GM18519 (cell line): ENCODE measurements around the gene REEP1.
A peak's percentile ranks its signal among the peaks of the same experiment; 100 is the strongest.
"Not testable (repeated sequence)": the region's sequence is repeated elsewhere in the genome, so short reads cannot be mapped to it uniquely, and the experiment has no call there.

Experiments used
- ATAC-seq: cut with Tn5 transposase; IDR thresholded peaks from one replicate; pipeline ENCODE4 v1.9.1; 2021; ENCODE audit warnings: mild to moderate bottlenecking, moderate library complexity; ENCODE audit not compliant: unreplicated experiment, low FRiP score

The REEP1 gene

DNA sequence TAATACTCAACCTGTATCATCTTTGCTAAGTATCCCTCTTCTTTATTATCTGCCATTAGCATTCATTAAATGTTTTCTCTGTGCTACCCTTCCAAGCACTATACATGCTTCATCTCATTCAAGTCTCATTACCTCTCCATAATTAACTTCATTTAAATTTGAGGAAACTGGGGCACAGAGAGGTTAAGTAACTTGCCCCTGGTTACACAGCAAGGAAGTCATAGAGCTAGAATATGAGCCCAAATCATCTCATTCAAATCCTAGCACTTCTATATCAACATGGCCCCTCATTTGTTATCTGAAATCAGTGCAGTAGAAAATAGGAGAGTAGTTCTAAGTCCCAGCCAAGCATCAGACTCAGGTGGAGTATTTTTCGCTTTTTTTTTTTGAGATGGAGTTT lies 133.8 kb downstream of the REEP1 start:
- no peak for ATAC-seq

- ATAC-seq = no peak
Observed at GRCh38 chr2:86202702-86203101, 134.7 kb downstream of the REEP1 start.

DNA sequence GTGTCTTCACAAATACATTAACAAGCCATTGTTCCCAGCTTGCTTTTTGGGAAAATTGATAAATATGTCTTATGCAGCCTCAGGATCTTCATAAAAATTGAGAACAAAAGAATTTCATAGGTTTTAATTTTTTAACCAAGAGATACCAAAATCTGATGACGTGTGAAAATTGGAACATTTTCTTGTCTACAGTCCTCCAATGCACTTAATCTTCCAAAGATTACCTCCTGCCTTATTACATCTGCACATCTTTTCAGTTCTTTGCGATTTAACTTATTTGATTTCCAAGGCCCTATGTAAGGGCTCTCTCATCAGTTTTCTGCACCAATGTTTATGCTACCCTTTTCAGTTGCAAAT lies 135.1 kb downstream of the REEP1 start:
- ATAC-seq = no peak

GRCh38 chr2:86201671-86202335 lies 135.6 kb downstream of the REEP1 start:
- ATAC-seq = no peak

DNA sequence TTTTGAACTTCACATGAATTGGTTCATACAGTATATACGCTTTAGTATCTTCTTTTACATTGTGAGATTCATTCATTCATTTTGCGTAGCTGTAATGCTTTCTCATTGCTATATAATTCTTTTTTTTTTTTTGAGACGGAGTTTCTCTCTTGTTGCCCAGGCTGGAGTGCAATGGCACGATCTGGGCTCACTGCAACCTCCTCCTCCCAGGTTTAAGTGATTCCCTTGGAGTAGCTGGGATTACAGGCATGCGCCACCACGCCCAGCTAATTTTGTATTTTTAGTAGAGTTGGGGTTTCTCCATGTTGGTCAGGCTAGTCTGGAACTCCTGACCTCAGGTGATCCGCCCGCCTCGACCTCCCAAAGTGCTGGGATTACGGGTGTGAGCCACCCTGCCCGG lies 136.9 kb downstream of the REEP1 start:
- ATAC-seq = not testable (repeated sequence)

- no peak for ATAC-seq
Observed at GRCh38 chr2:86199834-86200177, 137.6 kb downstream of the REEP1 start.

DNA sequence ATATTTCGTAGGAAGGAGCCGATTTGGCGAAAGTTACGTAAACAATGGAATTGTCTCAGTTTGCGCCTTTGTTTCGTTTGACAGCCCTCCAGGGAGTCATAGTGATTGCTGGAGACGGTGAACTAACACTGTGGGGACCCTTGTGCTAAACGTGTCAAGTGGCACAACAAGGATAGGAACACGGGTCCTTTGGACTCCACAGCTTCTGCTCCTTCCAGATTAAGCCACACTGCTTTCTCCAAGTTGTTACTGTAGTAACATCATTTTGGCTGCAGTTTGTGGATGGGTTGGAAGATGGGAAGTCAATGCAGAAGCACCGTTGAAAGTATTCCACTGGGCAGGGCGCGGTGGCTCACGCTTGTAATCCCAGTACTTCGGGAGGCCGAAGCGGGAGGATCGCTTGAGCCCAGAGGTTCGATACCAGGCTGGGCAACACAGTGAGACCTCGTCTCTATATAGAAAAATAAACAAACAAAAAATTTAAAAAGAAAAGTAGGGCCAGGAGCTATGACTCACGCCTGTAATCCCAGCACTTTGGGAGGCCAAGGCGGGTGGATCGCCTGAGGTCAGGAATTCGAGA lies 141.5 kb downstream of the REEP1 start:
- ATAC-seq = no peak

- peak; percentile 67 for ATAC-seq
Observed at GRCh38 chr2:86195055-86195807, 142.2 kb downstream of the REEP1 start, which contains the start of gene IMMT. TSS of gene IMMT (minus strand) at chr2:86195462. CDS start at chr2:86195382, 80 bp downstream.

- ATAC-seq = no peak
Observed at GRCh38 chr2:86194751-86195054, 142.7 kb downstream of the REEP1 start.

GRCh38 chr2:86193901-86194567 lies 143.4 kb downstream of the REEP1 start:
- no peak for ATAC-seq

- ATAC-seq = no peak
Observed at GRCh38 chr2:86189782-86190416, 147.5 kb downstream of the REEP1 start.

- ATAC-seq = no peak
Observed at GRCh38 chr2:86186431-86186830, 151.0 kb downstream of the REEP1 start.

- no peak for ATAC-seq
Observed at GRCh38 chr2:86185517-86186212, 151.8 kb downstream of the REEP1 start.

DNA sequence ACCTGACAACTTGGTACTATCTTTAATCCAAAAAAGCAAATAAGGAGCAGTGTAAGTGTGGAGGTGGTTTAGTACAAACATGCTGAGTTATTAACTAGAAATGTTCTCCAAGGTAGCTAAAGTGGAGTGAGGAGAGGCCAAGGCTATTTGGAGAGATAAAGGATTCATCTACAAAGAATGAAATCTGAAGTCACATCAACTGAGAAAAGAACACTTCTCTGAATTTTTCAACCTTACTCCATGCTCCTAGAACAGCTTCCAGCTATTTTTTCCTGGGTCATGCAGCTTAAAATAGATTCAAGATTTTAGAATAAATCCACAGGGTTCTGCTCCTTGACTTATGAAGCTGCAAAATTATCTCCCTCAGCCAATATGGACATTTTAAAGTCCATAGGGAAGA lies 160.8 kb downstream of the REEP1 start:
- no peak for ATAC-seq

DNA sequence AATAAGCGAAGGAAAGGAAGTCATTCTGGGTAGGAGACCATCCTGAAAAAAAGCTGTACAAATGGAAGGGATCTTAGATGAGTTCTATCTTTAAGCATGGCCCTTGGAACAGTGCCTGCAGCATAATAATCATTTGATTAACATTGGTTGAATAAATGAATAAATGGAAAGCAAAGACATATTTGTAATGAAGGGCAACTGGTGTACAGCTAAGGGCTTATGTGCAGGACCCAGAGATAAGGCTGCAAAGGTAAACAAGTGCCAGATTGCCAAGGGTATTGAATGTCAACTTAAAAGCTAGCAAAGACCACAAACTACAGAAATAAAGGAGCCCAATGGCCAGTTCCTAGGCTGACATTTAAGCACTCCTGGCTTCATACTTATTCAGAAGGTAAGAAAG lies 161.6 kb downstream of the REEP1 start:
- ATAC-seq = no peak

DNA sequence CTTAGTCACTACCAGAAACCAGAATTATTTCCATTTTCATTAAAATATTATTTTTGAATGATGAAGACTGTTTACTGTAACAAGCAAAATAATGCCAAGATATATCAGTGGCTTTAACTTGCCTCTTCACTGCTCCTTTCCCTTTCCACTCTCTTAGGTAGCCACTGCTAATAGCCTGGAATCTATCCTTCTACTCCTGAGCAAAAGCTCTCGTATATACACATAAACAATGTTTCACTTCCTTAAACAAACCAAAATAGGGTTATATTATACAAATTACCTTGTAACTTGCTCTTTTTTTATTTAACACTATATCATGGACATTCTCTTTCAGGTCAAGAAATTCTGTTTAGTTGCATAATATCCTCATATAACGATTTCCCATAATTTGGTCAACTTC lies 163.0 kb downstream of the REEP1 start:
- ATAC-seq = no peak

DNA sequence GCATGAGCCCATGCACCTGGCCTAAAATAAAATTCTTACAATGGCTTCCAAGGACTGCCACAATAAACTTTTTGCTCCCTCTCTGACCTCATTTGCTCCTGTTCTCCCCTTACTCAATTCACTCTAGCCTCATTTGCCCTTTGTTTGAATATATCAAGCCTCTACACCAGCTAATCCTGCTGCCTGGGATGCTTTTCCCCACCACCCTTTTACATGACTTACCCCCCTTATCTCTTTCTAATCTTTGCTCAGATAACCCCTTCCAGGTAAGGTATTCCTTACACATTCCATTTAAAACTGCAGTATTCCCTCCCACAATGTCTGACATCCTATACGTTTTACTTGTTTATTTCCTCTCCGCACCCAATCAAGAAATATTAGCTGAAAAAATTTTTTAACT lies 164.8 kb downstream of the REEP1 start:
- ATAC-seq = no peak

- no peak for ATAC-seq
Observed at GRCh38 chr2:86171295-86171694, 166.1 kb downstream of the REEP1 start.

- no peak for ATAC-seq
Observed at GRCh38 chr2:86170449-86170848, 167.0 kb downstream of the REEP1 start.
